Stimulated activated naive B cell treated with anti-CD40 and anti-IgM and Interleukin-4, amounts not matched to agents 10 μg/mL and 1 μg/mL and 100 μg/mL, for 72 hours (primary cell): ENCODE measurements around the gene MAN1C1.

Source experiments
- ATAC-seq, 2 donors: fragments of 150-1000 bp; cut with Tn5 transposase; replicated peaks; 2 replicates each; pipeline ENCODE4 v1.10.0; 2021; ENCODE audit warnings: moderate library complexity in 1 of 2
- DNase-seq: peaks from one replicate; pipeline ENCODE4 v3.0.0; 2021
- H3K27ac Mint-ChIP-seq: one replicate; pipeline ENCODE4 v1.8.0; 2022; ENCODE audit warnings: mild to moderate bottlenecking, mixed read lengths
- H3K27me3 Mint-ChIP-seq, 2 donors: one replicate each; pipeline ENCODE4 v1.8.0; 2022; ENCODE audit warnings: mixed read lengths in 2 of 2
- H3K36me3 Mint-ChIP-seq, 2 donors: one replicate each; pipeline ENCODE4 v1.8.0; 2022; ENCODE audit warnings: mixed read lengths in 2 of 2, mild to moderate bottlenecking in 1 of 2
- H3K4me1 Mint-ChIP-seq, 2 donors: one replicate each; pipeline ENCODE4 v1.8.0; 2022; ENCODE audit warnings: mixed read lengths in 2 of 2, mild to moderate bottlenecking in 1 of 2
- H3K4me3 Mint-ChIP-seq, 2 donors: one replicate each; pipeline ENCODE4 v1.8.0; 2022; ENCODE audit warnings: mild to moderate bottlenecking in 2 of 2, mixed read lengths in 2 of 2, moderate library complexity in 1 of 2
- H3K9me3 Mint-ChIP-seq, 2 donors: one replicate each; pipeline ENCODE4 v1.8.0; 2022; ENCODE audit warnings: mixed read lengths in 2 of 2, mild to moderate bottlenecking in 1 of 2

Gene MAN1C1

GRCh38 chr1:25770541-25771220 lies 154.1 kb downstream of the MAN1C1 start:
- ATAC-seq (no peak), DNase-seq (no peak)
- H3K4me1 Mint-ChIP-seq = peaks cover 58 to 69% of the 10 kb centered on the region in 2 donors
- no peak overlapping the region for H3K27ac Mint-ChIP-seq
- peak overlapping the region; percentile 44 to 74 for H3K4me3 Mint-ChIP-seq
- no peaks in the 10 kb centered on the region for H3K36me3 Mint-ChIP-seq
- H3K27me3 Mint-ChIP-seq = peaks cover 50 to 61% of the 10 kb centered on the region in 2 donors
- no peaks in the 10 kb centered on the region for H3K9me3 Mint-ChIP-seq

GRCh38 chr1:25771221-25772114 lies 154.9 kb downstream of the MAN1C1 start:
- Mint-ChIP-seq H3K36me3 (no peaks in the 10 kb centered on the region), H3K27ac (peak overlapping the region; percentile 22), H3K27me3 (peaks cover 50 to 61% of the 10 kb centered on the region in 2 donors), H3K4me3 (peak overlapping the region; percentile 44 to 74), H3K4me1 (peaks cover 54 to 62% of the 10 kb centered on the region in 2 donors), H3K9me3 (no peaks in the 10 kb centered on the region)
- DNase-seq (no peak), ATAC-seq (peak; percentile 51 to 53)

- ATAC-seq (no peak), DNase-seq (no peak)
- Mint-ChIP-seq H3K27me3 (peaks cover 49 to 61% of the 10 kb centered on the region in 2 donors), H3K27ac (peak overlapping the region; percentile 16), H3K9me3 (no peaks in the 10 kb centered on the region), H3K4me3 (peak overlapping the region; percentile 44 to 74), H3K4me1 (peaks cover 54 to 62% of the 10 kb centered on the region in 2 donors), H3K36me3 (no peaks in the 10 kb centered on the region)
These were observed 155.6 kb downstream of the MAN1C1 start for GRCh38 chr1:25772164-25772563.

- ATAC-seq (no peak), DNase-seq (no peak)
- Mint-ChIP-seq H3K36me3 (no peaks in the 10 kb centered on the region), H3K27me3 (peaks cover 43 to 55% of the 10 kb centered on the region in 2 donors), H3K9me3 (no peaks in the 10 kb centered on the region), H3K4me1 (peaks cover 51 to 62% of the 10 kb centered on the region in 2 donors), H3K27ac (peak overlapping the region; percentile 1), H3K4me3 (no peak overlapping the region)
These were observed 156.2 kb downstream of the MAN1C1 start for GRCh38 chr1:25772692-25773245.

GRCh38 chr1:25773441-25774125 lies 157.0 kb downstream of the MAN1C1 start:
- no peak for ATAC-seq

GRCh38 chr1:25774206-25774803 lies 157.7 kb downstream of the MAN1C1 start:
- Mint-ChIP-seq H3K9me3 (no peaks in the 10 kb centered on the region), H3K4me3 (no peak overlapping the region), H3K4me1 (peaks cover 50 to 56% of the 10 kb centered on the region in 2 donors), H3K36me3 (no peaks in the 10 kb centered on the region), H3K27me3 (peaks cover 28 to 39% of the 10 kb centered on the region in 2 donors), H3K27ac (peak overlapping the region; percentile 31)
- ATAC-seq (no peak), DNase-seq (no peak)

More at GRCh38 chr1:25773441-25774125, 157.0 kb downstream of the MAN1C1 start:
- no peak overlapping the region for H3K4me3 Mint-ChIP-seq
- peaks cover 52 to 62% of the 10 kb centered on the region in 2 donors for H3K4me1 Mint-ChIP-seq
- H3K27ac Mint-ChIP-seq = no peak overlapping the region
- no peaks in the 10 kb centered on the region for H3K36me3 Mint-ChIP-seq
- DNase-seq = no peak
- H3K27me3 Mint-ChIP-seq = peaks cover 35 to 47% of the 10 kb centered on the region in 2 donors
- no peaks in the 10 kb centered on the region for H3K9me3 Mint-ChIP-seq

- no peaks in the 10 kb centered on the region for H3K9me3 Mint-ChIP-seq
- H3K36me3 Mint-ChIP-seq = no peaks in the 10 kb centered on the region
- DNase-seq (peak; percentile 73), ATAC-seq (peak; percentile 87 to 91)
- peaks cover 48% of the 10 kb centered on the region in 2 donors for H3K4me1 Mint-ChIP-seq
- H3K27ac Mint-ChIP-seq = peak overlapping the region; percentile 93
- peaks cover 20 to 34% of the 10 kb centered on the region in 2 donors for H3K27me3 Mint-ChIP-seq
- peak overlapping the region; percentile 37 to 54 for H3K4me3 Mint-ChIP-seq
These were observed 158.6 kb downstream of the MAN1C1 start for GRCh38 chr1:25774921-25775771.

GRCh38 chr1:25779388-25779787 lies 162.8 kb downstream of the MAN1C1 start:
- Mint-ChIP-seq H3K36me3 (no peaks in the 10 kb centered on the region), H3K4me3 (no peak overlapping the region), H3K4me1 (peaks cover 14 to 16% of the 10 kb centered on the region in 2 donors), H3K27me3 (peaks cover 9 to 15% of the 10 kb centered on the region in 2 donors), H3K27ac (no peak overlapping the region), H3K9me3 (no peaks in the 10 kb centered on the region)
- ATAC-seq (no peak), DNase-seq (no peak)

- Mint-ChIP-seq H3K27ac (no peak overlapping the region), H3K27me3 (peaks cover 9 to 15% of the 10 kb centered on the region in 2 donors), H3K9me3 (no peaks in the 10 kb centered on the region), H3K4me3 (no peak overlapping the region), H3K36me3 (no peaks in the 10 kb centered on the region), H3K4me1 (peaks cover 9 to 11% of the 10 kb centered on the region in 2 donors)
- ATAC-seq (no peak), DNase-seq (no peak)
These were observed 163.3 kb downstream of the MAN1C1 start for GRCh38 chr1:25779894-25780293.

GRCh38 chr1:25780318-25781129 lies 163.9 kb downstream of the MAN1C1 start:
- H3K27ac Mint-ChIP-seq = no peak overlapping the region

GRCh38 chr1:25781130-25781433 lies 164.5 kb downstream of the MAN1C1 start:
- no peak for DNase-seq
- no peaks in the 10 kb centered on the region for H3K36me3 Mint-ChIP-seq
- H3K27ac Mint-ChIP-seq = no peak overlapping the region
- H3K9me3 Mint-ChIP-seq = no peaks in the 10 kb centered on the region
- H3K4me1 Mint-ChIP-seq = peaks cover 0 to 2% of the 10 kb centered on the region in 2 donors
- ATAC-seq = no peak
- H3K27me3 Mint-ChIP-seq = peaks cover 9 to 10% of the 10 kb centered on the region in 2 donors
- H3K4me3 Mint-ChIP-seq = no peak overlapping the region

More at GRCh38 chr1:25780318-25781129, 163.9 kb downstream of the MAN1C1 start:
- Mint-ChIP-seq H3K4me3 (no peak overlapping the region), H3K4me1 (peaks cover 2 to 5% of the 10 kb centered on the region in 2 donors), H3K27me3 (peaks cover 9 to 10% of the 10 kb centered on the region in 2 donors), H3K36me3 (no peaks in the 10 kb centered on the region), H3K9me3 (no peaks in the 10 kb centered on the region)
- ATAC-seq (no peak), DNase-seq (no peak)

- DNase-seq (no peak), ATAC-seq (no peak)
- Mint-ChIP-seq H3K27me3 (peaks cover 9 to 10% of the 10 kb centered on the region in 2 donors), H3K9me3 (no peaks in the 10 kb centered on the region), H3K4me1 (peaks cover 0 to 2% of the 10 kb centered on the region in 2 donors), H3K27ac (peak overlapping the region; percentile 60), H3K4me3 (no peak overlapping the region), H3K36me3 (no peaks in the 10 kb centered on the region)
These were observed 166.1 kb downstream of the MAN1C1 start for GRCh38 chr1:25782608-25783201.
